Right hindlimb (tissue), 1 donor: ENCODE measurements around the gene RRBP1.

Source experiments
- DNase-seq: peaks from one replicate; pipeline ENCODE4 v3.0.0-alpha.2; 2018

RRBP1 gene

DNA sequence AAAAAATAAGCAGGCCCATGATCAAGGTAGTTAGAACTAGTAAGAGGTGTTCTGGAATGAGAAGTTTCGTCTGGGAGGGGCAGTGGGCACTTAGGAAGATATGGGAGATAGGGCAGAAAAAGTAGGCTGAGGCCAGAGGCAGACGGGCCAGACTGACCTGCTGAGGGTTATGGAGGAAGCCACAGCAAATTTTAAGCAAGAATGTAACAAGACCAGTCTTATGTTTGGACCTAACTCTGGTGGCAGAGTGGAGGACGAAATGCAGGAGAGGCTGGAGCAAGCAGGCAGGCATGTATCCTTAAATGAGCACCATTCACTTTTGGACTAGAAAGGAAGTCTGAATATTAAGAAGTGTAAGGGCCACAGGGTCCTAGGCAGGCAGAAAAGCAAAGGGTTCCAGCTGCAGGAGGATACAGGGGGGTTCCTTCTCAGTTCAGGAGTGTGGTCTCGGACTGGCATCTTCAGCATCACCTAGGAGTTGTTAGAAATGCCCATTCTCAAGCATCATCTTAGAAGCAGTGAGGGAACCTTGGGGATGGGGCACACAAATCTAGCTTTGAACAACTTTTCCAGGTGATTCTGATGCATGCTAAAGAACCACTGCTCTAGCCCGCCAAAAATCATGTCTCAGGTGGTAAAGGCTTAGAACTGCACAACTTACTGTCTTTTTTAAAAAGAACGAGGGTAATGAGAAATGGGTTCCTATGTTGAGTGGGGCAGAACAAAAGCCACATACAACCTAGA is 113.8 kb downstream of the RRBP1 start:
- no peak for DNase-seq

DNA sequence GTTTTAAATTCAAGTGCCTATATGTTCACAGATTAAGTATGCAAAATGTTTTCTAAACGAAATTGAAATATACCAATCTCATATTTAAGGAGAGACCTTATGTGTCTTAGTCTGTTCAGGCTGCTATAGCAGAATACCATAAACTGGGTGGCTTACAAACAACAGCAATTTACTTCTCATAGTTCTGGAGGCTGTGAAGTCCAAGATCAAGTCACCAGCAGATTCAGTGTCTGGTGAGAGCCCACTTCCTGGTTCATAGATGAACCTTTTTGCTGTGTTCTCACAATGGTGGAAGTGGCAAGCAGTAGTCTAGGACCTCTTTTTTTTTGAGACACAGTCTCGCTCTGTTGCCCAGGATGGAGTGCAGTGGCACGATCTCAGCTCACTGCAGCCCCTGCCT is 115.7 kb downstream of the RRBP1 start:
- DNase-seq, result no peak

DNA sequence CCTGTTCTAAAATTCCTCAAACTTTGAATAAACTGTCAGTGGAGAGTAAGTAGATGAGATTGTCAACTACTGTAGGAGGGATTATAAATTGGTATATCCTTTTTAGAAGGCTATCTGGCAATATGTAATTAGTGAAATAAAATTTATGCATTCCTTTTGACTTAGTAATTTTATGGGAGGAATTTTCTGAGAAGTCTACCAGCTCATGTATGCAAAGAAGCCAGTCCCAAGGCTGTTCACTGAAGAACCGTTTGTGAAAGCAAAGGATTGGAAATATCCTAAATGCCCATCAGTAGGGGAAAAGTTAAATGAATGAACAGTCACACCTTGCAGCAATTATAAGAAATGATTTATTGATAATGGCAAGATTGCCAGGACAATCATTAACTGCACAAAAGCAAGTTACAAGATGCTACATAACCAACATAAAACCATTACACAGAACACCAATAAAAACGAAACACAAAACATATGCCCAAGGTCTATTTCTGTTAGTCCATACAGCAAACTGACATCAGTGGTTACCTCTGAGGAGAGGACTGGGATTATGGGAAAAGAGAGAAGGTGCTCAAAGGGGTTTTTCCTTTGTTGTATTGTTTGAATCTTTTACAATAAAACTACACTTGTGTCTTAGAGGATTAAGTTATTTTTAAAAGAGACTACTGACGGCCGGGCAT is 116.7 kb downstream of the RRBP1 start:
- no peak for DNase-seq
